Right lobe of liver (tissue), 4 donors: Measurements from ENCODE around the gene RHOD.

ENCODE experiments used
- POLR2A ChIP-seq: fragments of 450-650 bp; IDR thresholded peaks from one replicate; pipeline ENCODE4 v1.6.1; 2017; ENCODE audit warnings: antibody characterized with exemption, mild to moderate bottlenecking
- TF ChIP-seq, protein P1 (sequence below), 4 donors: fragments of 200-600 bp in 3 of 4; fragments of 450-650 bp in 1 of 4; IDR thresholded peaks; one replicate each; pipeline versions ENCODE4 v1.5.1 to v1.8.0; 2016 to 2022; ENCODE audit warnings: antibody characterized with exemption in 4 of 4, mild to moderate bottlenecking in 2 of 4
- donor health status: DM: no; HTN: no; CAD: no.
- donor health status: DM: no; HTN: no; CAD: no.
- donor health status: DM: no; HTN: yes; CAD: no.

DNA sequence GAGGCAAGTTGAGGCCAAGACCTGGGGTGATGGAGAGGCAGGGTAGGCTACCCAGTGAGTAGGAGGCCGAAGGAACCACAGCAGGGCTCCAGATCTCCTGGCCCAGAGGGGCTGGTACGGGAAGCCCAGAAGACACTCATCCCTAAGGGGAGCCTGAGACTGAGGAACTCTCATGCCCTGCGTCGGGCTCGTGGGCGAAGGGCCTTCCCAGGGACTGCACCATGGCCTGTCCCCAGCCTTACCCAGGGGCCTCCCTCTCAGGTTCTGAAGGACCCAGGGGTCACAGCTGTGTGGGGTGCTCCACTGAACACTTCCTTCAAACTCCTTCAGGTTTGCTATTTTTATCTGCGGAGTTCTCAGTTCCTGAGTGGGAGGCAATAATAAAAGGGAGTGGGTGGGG lies 49.5 kb upstream of the RHOD start:
- TF ChIP-seq POLR2A = no peak
- TF ChIP-seq, protein P1, sequence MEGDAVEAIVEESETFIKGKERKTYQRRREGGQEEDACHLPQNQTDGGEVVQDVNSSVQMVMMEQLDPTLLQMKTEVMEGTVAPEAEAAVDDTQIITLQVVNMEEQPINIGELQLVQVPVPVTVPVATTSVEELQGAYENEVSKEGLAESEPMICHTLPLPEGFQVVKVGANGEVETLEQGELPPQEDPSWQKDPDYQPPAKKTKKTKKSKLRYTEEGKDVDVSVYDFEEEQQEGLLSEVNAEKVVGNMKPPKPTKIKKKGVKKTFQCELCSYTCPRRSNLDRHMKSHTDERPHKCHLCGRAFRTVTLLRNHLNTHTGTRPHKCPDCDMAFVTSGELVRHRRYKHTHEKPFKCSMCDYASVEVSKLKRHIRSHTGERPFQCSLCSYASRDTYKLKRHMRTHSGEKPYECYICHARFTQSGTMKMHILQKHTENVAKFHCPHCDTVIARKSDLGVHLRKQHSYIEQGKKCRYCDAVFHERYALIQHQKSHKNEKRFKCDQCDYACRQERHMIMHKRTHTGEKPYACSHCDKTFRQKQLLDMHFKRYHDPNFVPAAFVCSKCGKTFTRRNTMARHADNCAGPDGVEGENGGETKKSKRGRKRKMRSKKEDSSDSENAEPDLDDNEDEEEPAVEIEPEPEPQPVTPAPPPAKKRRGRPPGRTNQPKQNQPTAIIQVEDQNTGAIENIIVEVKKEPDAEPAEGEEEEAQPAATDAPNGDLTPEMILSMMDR (IDR thresholded peaks at IDR 0.05) = no peak
